GM23338 (cell line): ENCODE results near the gene AK3. TPM values are rescaled to one million over a fixed set of nuclear protein-coding genes. Genes with fewer than 3 reads are reported as not detected.

Experiments used
- ATAC-seq: fragments of 200-7000 bp; cut with Tn5 transposase; 3 replicates; pipeline ENCODE4 v1.9.1; 2020
- DNase-seq: peaks from one replicate; pipeline ENCODE4 v3.0.0-alpha.2; 2015; ENCODE audit warnings: low spot score
- H2AFZ ChIP-seq: fragments of 200-600 bp; sonication (generic); 2 replicates; pipeline ENCODE4 v1.8.0; 2016; ENCODE audit warnings: antibody characterized with exemption, mild to moderate bottlenecking, moderate library complexity
- H3F3A ChIP-seq: fragments of 200-600 bp; sonication (generic); replicated peaks from 2 replicates; pipeline ENCODE4 v1.8.0; 2017; ENCODE audit warnings: antibody characterized with exemption, mixed run types, low read depth
- H3K27ac ChIP-seq: fragments of 200-600 bp; sonication (generic); 2 replicates; pipeline ENCODE4 v1.6.1; 2016; ENCODE audit warnings: low read depth
- H3K27me3 ChIP-seq: fragments of 200-600 bp; sonication (generic); 2 replicates; pipeline ENCODE4 v1.8.0; 2016; ENCODE audit warnings: mild to moderate bottlenecking, mixed run types, moderate library complexity; ENCODE audit not compliant: insufficient read depth
- H3K36me3 ChIP-seq: fragments of 200-600 bp; sonication (generic); 2 replicates; pipeline ENCODE4 v1.8.0; 2016; ENCODE audit warnings: mild to moderate bottlenecking; ENCODE audit not compliant: insufficient read depth
- H3K4me1 ChIP-seq: fragments of 200-600 bp; sonication (generic); 2 replicates; pipeline ENCODE4 v1.8.0; 2016; ENCODE audit warnings: mild to moderate bottlenecking, moderate library complexity; ENCODE audit not compliant: insufficient read depth
- H3K4me2 ChIP-seq: fragments of 200-600 bp; sonication (generic); 2 replicates; pipeline ENCODE4 v1.7.1; 2017; ENCODE audit warnings: mixed run types
- H3K4me3 ChIP-seq: fragments of 200-600 bp; sonication (generic); 2 replicates; pipeline ENCODE4 v1.6.1; 2016; ENCODE audit warnings: mixed run types
- H3K79me2 ChIP-seq: fragments of 200-600 bp; sonication (generic); replicated peaks from 2 replicates; pipeline ENCODE4 v1.8.0; 2017; ENCODE audit warnings: mild to moderate bottlenecking; ENCODE audit not compliant: insufficient read depth
- H3K9me2 ChIP-seq: fragments of 200-600 bp; sonication (generic); 2 replicates; pipeline ENCODE4 v1.8.0; 2017; ENCODE audit not compliant: insufficient read depth
- H4K20me1 ChIP-seq: fragments of 200-600 bp; sonication (generic); replicated peaks from 2 replicates; pipeline ENCODE4 v1.8.0; 2017; ENCODE audit warnings: mild to moderate bottlenecking; ENCODE audit not compliant: insufficient read depth
- H3K27ac Mint-ChIP-seq: 2 replicates; pipeline ENCODE4 v1.8.0; 2020; ENCODE audit warnings: inconsistent platforms, mild to moderate bottlenecking, moderate library complexity, mixed read lengths
- H3K27me3 Mint-ChIP-seq: 3 replicates; pipeline ENCODE4 v1.8.0; 2022; ENCODE audit warnings: low read depth, mild to moderate bottlenecking, moderate library complexity, mixed read lengths, inconsistent platforms; ENCODE audit not compliant: insufficient read depth, poor library complexity
- H3K36me3 Mint-ChIP-seq: 3 replicates; pipeline ENCODE4 v1.8.0; 2021; ENCODE audit warnings: low read depth, mild to moderate bottlenecking, inconsistent platforms, moderate library complexity, mixed read lengths
- H3K4me1 Mint-ChIP-seq: 3 replicates; pipeline ENCODE4 v1.8.0; 2020; ENCODE audit warnings: mild to moderate bottlenecking, inconsistent platforms, mixed read lengths
- H3K4me3 Mint-ChIP-seq: 3 replicates; pipeline ENCODE4 v1.8.0; 2021; ENCODE audit warnings: moderate library complexity, mild to moderate bottlenecking, inconsistent platforms, mixed read lengths
- H3K9me3 Mint-ChIP-seq: 3 replicates; pipeline ENCODE4 v1.8.0; 2020; ENCODE audit warnings: moderate library complexity, mild to moderate bottlenecking, inconsistent platforms, mixed read lengths
- CREB1 ChIP-seq: fragments of 250-450 bp; sonication (Bioruptor Pico); IDR thresholded peaks from 2 replicates; pipeline ENCODE4 v1.5.0; 2020; ENCODE audit warnings: low read depth, mild to moderate bottlenecking, moderate library complexity
- EZH2 ChIP-seq: fragments of 200-600 bp; sonication (generic); IDR thresholded peaks from one replicate; pipeline ENCODE4 v1.8.0; 2017; ENCODE audit warnings: antibody characterized with exemption, mild to moderate bottlenecking, low read depth; ENCODE audit not compliant: unreplicated experiment
- NANOG ChIP-seq: IDR thresholded peaks from 2 replicates; pipeline ENCODE4 v1.6.1; 2016; ENCODE audit warnings: antibody characterized with exemption, borderline replicate concordance
- STAT1 ChIP-seq: IDR thresholded peaks from one replicate; pipeline ENCODE4 v1.6.1; 2016; ENCODE audit warnings: antibody characterized with exemption; ENCODE audit not compliant: unreplicated experiment
- polyA plus RNA-seq: library from polyadenylated mRNA; unstranded; fragments of >200 nt; fragmentation: Nextera tagmentation; extraction: Ambion mirVana; gene quantifications from 2 replicates; pipeline ENCODE4 v1.2.1, GENCODE V29; 2016
- total RNA-seq: library from RNA; depleted of rRNA; stranded (reverse); fragments of >200 nt; shearing (Covaris generic); gene quantifications from 2 replicates; pipeline ENCODE4 v1.2.3, GENCODE V29; 2014
- TF ChIP-seq, protein P1 (sequence below): fragments of 250-450 bp; sonication (Bioruptor Pico); IDR thresholded peaks from 2 replicates; pipeline ENCODE4 v1.5.0; 2020; ENCODE audit warnings: mild to moderate bottlenecking, moderate library complexity

Gene AK3
- total and polyA plus RNA-seq, 2 experiments from 2014 or later: 30.1 to 40.2 TPM

- TF ChIP-seq, protein P1, sequence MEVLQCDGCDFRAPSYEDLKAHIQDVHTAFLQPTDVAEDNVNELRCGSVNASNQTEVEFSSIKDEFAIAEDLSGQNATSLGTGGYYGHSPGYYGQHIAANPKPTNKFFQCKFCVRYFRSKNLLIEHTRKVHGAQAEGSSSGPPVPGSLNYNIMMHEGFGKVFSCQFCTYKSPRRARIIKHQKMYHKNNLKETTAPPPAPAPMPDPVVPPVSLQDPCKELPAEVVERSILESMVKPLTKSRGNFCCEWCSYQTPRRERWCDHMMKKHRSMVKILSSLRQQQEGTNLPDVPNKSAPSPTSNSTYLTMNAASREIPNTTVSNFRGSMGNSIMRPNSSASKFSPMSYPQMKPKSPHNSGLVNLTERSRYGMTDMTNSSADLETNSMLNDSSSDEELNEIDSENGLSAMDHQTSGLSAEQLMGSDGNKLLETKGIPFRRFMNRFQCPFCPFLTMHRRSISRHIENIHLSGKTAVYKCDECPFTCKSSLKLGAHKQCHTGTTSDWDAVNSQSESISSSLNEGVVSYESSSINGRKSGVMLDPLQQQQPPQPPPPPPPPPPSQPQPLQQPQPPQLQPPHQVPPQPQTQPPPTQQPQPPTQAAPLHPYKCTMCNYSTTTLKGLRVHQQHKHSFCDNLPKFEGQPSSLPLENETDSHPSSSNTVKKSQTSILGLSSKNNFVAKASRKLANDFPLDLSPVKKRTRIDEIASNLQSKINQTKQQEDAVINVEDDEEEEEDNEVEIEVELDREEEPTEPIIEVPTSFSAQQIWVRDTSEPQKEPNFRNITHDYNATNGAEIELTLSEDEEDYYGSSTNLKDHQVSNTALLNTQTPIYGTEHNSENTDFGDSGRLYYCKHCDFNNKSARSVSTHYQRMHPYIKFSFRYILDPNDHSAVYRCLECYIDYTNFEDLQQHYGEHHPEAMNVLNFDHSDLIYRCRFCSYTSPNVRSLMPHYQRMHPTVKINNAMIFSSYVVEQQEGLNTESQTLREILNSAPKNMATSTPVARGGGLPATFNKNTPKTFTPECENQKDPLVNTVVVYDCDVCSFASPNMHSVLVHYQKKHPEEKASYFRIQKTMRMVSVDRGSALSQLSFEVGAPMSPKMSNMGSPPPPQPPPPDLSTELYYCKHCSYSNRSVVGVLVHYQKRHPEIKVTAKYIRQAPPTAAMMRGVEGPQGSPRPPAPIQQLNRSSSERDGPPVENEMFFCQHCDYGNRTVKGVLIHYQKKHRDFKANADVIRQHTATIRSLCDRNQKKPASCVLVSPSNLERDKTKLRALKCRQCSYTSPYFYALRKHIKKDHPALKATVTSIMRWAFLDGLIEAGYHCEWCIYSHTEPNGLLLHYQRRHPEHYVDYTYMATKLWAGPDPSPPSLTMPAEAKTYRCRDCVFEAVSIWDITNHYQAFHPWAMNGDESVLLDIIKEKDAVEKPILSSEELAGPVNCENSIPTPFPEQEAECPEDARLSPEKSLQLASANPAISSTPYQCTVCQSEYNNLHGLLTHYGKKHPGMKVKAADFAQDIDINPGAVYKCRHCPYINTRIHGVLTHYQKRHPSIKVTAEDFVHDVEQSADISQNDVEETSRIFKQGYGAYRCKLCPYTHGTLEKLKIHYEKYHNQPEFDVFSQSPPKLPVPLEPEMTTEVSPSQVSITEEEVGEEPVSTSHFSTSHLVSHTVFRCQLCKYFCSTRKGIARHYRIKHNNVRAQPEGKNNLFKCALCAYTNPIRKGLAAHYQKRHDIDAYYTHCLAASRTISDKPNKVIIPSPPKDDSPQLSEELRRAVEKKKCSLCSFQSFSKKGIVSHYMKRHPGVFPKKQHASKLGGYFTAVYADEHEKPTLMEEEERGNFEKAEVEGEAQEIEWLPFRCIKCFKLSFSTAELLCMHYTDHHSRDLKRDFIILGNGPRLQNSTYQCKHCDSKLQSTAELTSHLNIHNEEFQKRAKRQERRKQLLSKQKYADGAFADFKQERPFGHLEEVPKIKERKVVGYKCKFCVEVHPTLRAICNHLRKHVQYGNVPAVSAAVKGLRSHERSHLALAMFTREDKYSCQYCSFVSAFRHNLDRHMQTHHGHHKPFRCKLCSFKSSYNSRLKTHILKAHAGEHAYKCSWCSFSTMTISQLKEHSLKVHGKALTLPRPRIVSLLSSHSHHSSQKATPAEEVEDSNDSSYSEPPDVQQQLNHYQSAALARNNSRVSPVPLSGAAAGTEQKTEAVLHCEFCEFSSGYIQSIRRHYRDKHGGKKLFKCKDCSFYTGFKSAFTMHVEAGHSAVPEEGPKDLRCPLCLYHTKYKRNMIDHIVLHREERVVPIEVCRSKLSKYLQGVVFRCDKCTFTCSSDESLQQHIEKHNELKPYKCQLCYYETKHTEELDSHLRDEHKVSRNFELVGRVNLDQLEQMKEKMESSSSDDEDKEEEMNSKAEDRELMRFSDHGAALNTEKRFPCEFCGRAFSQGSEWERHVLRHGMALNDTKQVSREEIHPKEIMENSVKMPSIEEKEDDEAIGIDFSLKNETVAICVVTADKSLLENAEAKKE: no peak
- TF ChIP-seq NANOG: no peak
- no peak for TF ChIP-seq CREB1
- no peak for TF ChIP-seq STAT1
- TF ChIP-seq EZH2: no peak
These were observed 5.5 kb upstream of the AK3 start (continued) for GRCh38 chr9:4746278-4747030.

- Histone ChIP-seq H3K79me2 (peaks cover 20% of the 10 kb centered on the region), H2AFZ (no peak overlapping the region), H3K36me3 (no peaks in the 10 kb centered on the region), H3K4me2 (peak overlapping the region; percentile 83), H3F3A (no peaks in the 10 kb centered on the region; the same call in 1 of the 2 replicates), H3K27me3 (no peaks in the 10 kb centered on the region), H4K20me1 (peaks cover 4% of the 10 kb centered on the region; the same call in 1 of the 2 replicates), H3K27ac (peak overlapping the region; percentile 46), H3K9me2 (no peaks in the 10 kb centered on the region), H3K4me1 (peaks cover 36% of the 10 kb centered on the region), H3K4me3 (peak overlapping the region; percentile 10)
- no peaks in the 10 kb centered on the region; the same call in 2 of the 3 replicates for H3K9me3 Mint-ChIP-seq
- H3K27me3 Mint-ChIP-seq: peaks cover 13% of the 10 kb centered on the region
- H3K4me1 Mint-ChIP-seq: peaks cover 32% of the 10 kb centered on the region
- 0 out of 2 replicates have a peak overlapping the region, but pooled peaks have one; percentile 1 for H3K27ac Mint-ChIP-seq
- ATAC-seq (no peak), DNase-seq (peak; percentile 32)
- H3K4me3 Mint-ChIP-seq: peak overlapping the region; percentile 84
- H3K36me3 Mint-ChIP-seq: no peaks in the 10 kb centered on the region; the same call in 2 of the 3 replicates
- TF ChIP-seq, protein P1: no peak
These were observed 2.3 kb upstream of the AK3 start for GRCh38 chr9:4743131-4743875.
